Esophagus muscularis mucosa (tissue), 4 donors: ENCODE measurements around the gene KDM4D.

Experiments
- EP300 ChIP-seq: sonication (generic); formaldehyde crosslinking; IDR thresholded peaks from one replicate; pipeline ENCODE4 v1.6.1; 2017; ENCODE audit warnings: antibody characterized with exemption
- POLR2A ChIP-seq: fragments of 450-650 bp; IDR thresholded peaks from one replicate; pipeline ENCODE4 v1.6.1; 2017; ENCODE audit warnings: antibody characterized with exemption, moderate library complexity, mild to moderate bottlenecking, low read depth
- POLR2AphosphoS5 ChIP-seq, 2 donors: sonication (generic); formaldehyde crosslinking; IDR thresholded peaks; one replicate each; pipeline ENCODE4 v1.6.1; 2017; ENCODE audit warnings: antibody characterized with exemption in 2 of 2
- TF ChIP-seq, protein P1 (sequence below), 3 experiments: fragments of 200-600 bp in 2 of 3; fragments of 450-650 bp in 1 of 3; sonication (generic) in 2 of 3; IDR thresholded peaks; one replicate each; pipeline ENCODE4 v1.5.1; 2017 to 2019; ENCODE audit warnings: antibody characterized with exemption in 3 of 3, mild to moderate bottlenecking in 2 of 3, moderate library complexity in 1 of 3

DNA sequence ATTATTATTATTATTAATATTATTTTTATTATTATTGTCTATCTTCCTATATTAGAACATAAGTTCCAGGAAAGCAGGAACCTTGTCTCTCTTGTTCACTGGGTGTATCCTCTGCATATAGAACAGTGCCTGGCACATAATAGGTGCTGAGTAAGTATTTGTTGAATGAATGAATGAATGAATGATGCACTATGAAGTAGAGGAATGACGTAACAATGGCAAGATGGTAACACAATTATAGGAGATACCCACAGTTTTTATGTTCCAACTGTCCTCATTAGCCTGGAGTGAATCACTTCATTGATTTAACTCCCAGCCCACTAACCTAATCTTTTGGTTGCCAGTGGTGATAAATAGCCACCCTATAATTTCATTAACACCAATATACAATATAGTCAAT, 2.1 kb downstream of the KDM4D start:
- TF ChIP-seq POLR2A (no peak), EP300 (no peak), POLR2AphosphoS5 (IDR thresholded peaks at IDR 0.05) (no peak)
- TF ChIP-seq, protein P1, sequence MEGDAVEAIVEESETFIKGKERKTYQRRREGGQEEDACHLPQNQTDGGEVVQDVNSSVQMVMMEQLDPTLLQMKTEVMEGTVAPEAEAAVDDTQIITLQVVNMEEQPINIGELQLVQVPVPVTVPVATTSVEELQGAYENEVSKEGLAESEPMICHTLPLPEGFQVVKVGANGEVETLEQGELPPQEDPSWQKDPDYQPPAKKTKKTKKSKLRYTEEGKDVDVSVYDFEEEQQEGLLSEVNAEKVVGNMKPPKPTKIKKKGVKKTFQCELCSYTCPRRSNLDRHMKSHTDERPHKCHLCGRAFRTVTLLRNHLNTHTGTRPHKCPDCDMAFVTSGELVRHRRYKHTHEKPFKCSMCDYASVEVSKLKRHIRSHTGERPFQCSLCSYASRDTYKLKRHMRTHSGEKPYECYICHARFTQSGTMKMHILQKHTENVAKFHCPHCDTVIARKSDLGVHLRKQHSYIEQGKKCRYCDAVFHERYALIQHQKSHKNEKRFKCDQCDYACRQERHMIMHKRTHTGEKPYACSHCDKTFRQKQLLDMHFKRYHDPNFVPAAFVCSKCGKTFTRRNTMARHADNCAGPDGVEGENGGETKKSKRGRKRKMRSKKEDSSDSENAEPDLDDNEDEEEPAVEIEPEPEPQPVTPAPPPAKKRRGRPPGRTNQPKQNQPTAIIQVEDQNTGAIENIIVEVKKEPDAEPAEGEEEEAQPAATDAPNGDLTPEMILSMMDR (IDR thresholded peaks at IDR 0.05): no peak
